H1 (cell line): ENCODE data around the gene RAB9B. TPM values are rescaled to one million over a fixed set of nuclear protein-coding genes. Genes with fewer than 3 reads are reported as not detected.
A peak's percentile ranks its signal among the peaks of the same experiment; 100 is the strongest.

Experiments
- CTCF ChIA-PET: fragments of 300-600 bp; sonication (Branson Sonifier 250); formaldehyde crosslinking; loops from one replicate; lab custom pipeline; 2021; ENCODE audit not compliant: partially characterized antibody; lab: Charles Lee
- POLR2A ChIA-PET: fragments of 300-600 bp; sonication (Branson Sonifier 250); formaldehyde crosslinking; loops from one replicate; lab custom pipeline; 2021; ENCODE audit warnings: inconsistent platforms; ENCODE audit not compliant: partially characterized antibody; lab: Charles Lee
- DNase-seq, 2 experiments: peaks; one replicate each; pipeline versions ENCODE4 v3.0.0 to v3.0.0-alpha.2; 2010 to 2022; ENCODE audit warnings: low spot score in 2 of 2, low read depth in 1 of 2, mixed read lengths in 1 of 2
- FAIRE-seq: peaks from 2 replicates; lab custom pipeline; 2011; peaks lifted over from hg19 to GRCh38; lab: Jason Lieb, UNC
- H2AFZ ChIP-seq: 2 replicates; pipeline ENCODE4 v1.8.1; 2012; ENCODE audit warnings: low read length, inconsistent platforms
- H2AK5ac ChIP-seq: 2 replicates; pipeline ENCODE4 v1.6.1; 2013; ENCODE audit warnings: low read depth, low read length
- H2BK120ac ChIP-seq: replicated peaks from 2 replicates; pipeline ENCODE3; 2013; ENCODE audit warnings: low read depth, low read length, inconsistent platforms
- H2BK12ac ChIP-seq: 2 replicates; pipeline ENCODE4 v1.6.1; 2013; ENCODE audit warnings: low read depth, low read length
- H2BK15ac ChIP-seq: 2 replicates; pipeline ENCODE4 v1.6.1; 2013; ENCODE audit warnings: low read length
- H2BK20ac ChIP-seq: 2 replicates; pipeline ENCODE4 v1.6.1; 2013; ENCODE audit warnings: low read length
- H2BK5ac ChIP-seq: 2 replicates; pipeline ENCODE4 v1.6.1; 2013; ENCODE audit warnings: low read depth, low read length
- H3K14ac ChIP-seq: 2 replicates; pipeline ENCODE4 v1.6.1; 2013; ENCODE audit warnings: inconsistent platforms; ENCODE audit not compliant: insufficient read length
- H3K18ac ChIP-seq: 2 replicates; pipeline ENCODE4 v1.6.1; 2013; ENCODE audit warnings: low read length; ENCODE audit errors: extremely low read depth
- H3K23ac ChIP-seq: 2 replicates; pipeline ENCODE4 v1.6.1; 2013; ENCODE audit warnings: inconsistent platforms; ENCODE audit not compliant: insufficient read length
- H3K23me2 ChIP-seq: 2 replicates; pipeline ENCODE4 v1.6.1; 2013; ENCODE audit warnings: low read depth, low read length
- H3K27ac ChIP-seq: 2 replicates; pipeline ENCODE4 v1.6.1; 2011; ENCODE audit warnings: low read depth, low read length, inconsistent platforms
- H3K27me3 ChIP-seq, 4 experiments: replicated peaks in 1 of 4; 1 replicate in 1 of 4; 2 replicates in 3 of 4; pipeline versions ENCODE4 v1.6.1 to v1.8.1; 2011 to 2013; ENCODE audit warnings: low read length in 3 of 4, mild to moderate bottlenecking in 3 of 4, inconsistent platforms in 2 of 4, mixed read lengths in 2 of 4, moderate library complexity in 1 of 4; ENCODE audit not compliant: control insufficient read depth in 3 of 4, insufficient read depth in 3 of 4; ENCODE audit errors: extremely low read depth in 1 of 4
- H3K36me3 ChIP-seq, 4 experiments: 2 replicates each; pipeline versions ENCODE4 v1.6.1 to v1.8.1; 2011 to 2013; ENCODE audit warnings: mild to moderate bottlenecking in 4 of 4, low read length in 3 of 4, moderate library complexity in 2 of 4, control low read depth in 1 of 4, inconsistent platforms in 1 of 4; ENCODE audit not compliant: insufficient read depth in 4 of 4, control insufficient read depth in 2 of 4
- H3K4ac ChIP-seq: replicated peaks from 2 replicates; pipeline ENCODE3; 2013; ENCODE audit warnings: low read length, low read depth, mixed read lengths, inconsistent platforms; ENCODE audit not compliant: insufficient read length
- H3K4me1 ChIP-seq, 4 experiments: replicated peaks in 1 of 4; 1 replicate in 1 of 4; 2 replicates in 3 of 4; pipeline versions ENCODE4 v1.6.1 to v1.8.1; 2011 to 2013; ENCODE audit warnings: low read length in 3 of 4, inconsistent platforms in 2 of 4, mixed read lengths in 1 of 4; ENCODE audit not compliant: insufficient read depth in 4 of 4, control insufficient read depth in 3 of 4
- H3K4me2 ChIP-seq, 2 experiments: 2 replicates each; pipeline versions ENCODE4 v1.6.1 to v1.8.1; 2011 to 2013; ENCODE audit warnings: low read depth in 2 of 2, low read length in 2 of 2, control low read depth in 1 of 2, inconsistent platforms in 1 of 2, mild to moderate bottlenecking in 1 of 2; ENCODE audit not compliant: insufficient read depth in 1 of 2
- H3K4me3 ChIP-seq, 4 experiments: fragments of 200-600, 300-600 bp in 1 of 4; sonication (generic), shearing (Covaris generic), sonication (Bioruptor Twin) in 1 of 4; 2 replicates each; pipeline versions ENCODE4 v1.5.1 to v1.8.1; 2011 to 2016; ENCODE audit warnings: low read length in 4 of 4, low read depth in 3 of 4, control low read depth in 2 of 4, inconsistent platforms in 2 of 4, mild to moderate bottlenecking in 2 of 4, mixed read lengths in 1 of 4, moderate library complexity in 1 of 4; ENCODE audit not compliant: insufficient read depth in 2 of 4; ENCODE audit errors: extremely low read depth in 1 of 4
- H3K56ac ChIP-seq: replicated peaks from 2 replicates; pipeline ENCODE3; 2013; ENCODE audit warnings: low read depth, mild to moderate bottlenecking, mixed read lengths, low read length, inconsistent platforms; ENCODE audit not compliant: insufficient read length
- H3K79me1 ChIP-seq: 2 replicates; pipeline ENCODE4 v1.6.1; 2013; ENCODE audit warnings: low read depth, low read length, control low read depth
- H3K79me2 ChIP-seq, 2 experiments: 2 replicates each; pipeline versions ENCODE4 v1.6.1 to v1.8.1; 2012 to 2013; ENCODE audit warnings: low read length in 2 of 2, mild to moderate bottlenecking in 2 of 2, inconsistent platforms in 1 of 2; ENCODE audit not compliant: insufficient read depth in 2 of 2, control insufficient read depth in 1 of 2
- H3K9ac ChIP-seq, 4 experiments: replicated peaks in 1 of 4; 1 replicate in 1 of 4; 2 replicates in 3 of 4; pipeline versions ENCODE4 v1.6.1 to v1.8.1; 2011 to 2013; ENCODE audit warnings: low read depth in 3 of 4, low read length in 3 of 4, control low read depth in 2 of 4, mild to moderate bottlenecking in 2 of 4, moderate library complexity in 2 of 4, inconsistent platforms in 1 of 4; ENCODE audit errors: extremely low read depth in 1 of 4
- H3K9me3 ChIP-seq, 2 experiments: 2 replicates each; pipeline versions ENCODE4 v1.6.1 to v1.8.1; 2012 to 2013; ENCODE audit warnings: mild to moderate bottlenecking in 2 of 2, moderate library complexity in 2 of 2, control low read depth in 1 of 2, inconsistent platforms in 1 of 2, low read depth in 1 of 2, low read length in 1 of 2, mixed read lengths in 1 of 2; ENCODE audit not compliant: insufficient read depth in 2 of 2
- H4K20me1 ChIP-seq, 2 experiments: replicated peaks in 1 of 2; 2 replicates each; pipeline versions ENCODE3 to v1.8.1; 2011 to 2013; ENCODE audit warnings: inconsistent platforms in 2 of 2, low read length in 2 of 2, mild to moderate bottlenecking in 1 of 2; ENCODE audit not compliant: insufficient read depth in 2 of 2, control insufficient read depth in 1 of 2
- H4K5ac ChIP-seq: 2 replicates; pipeline ENCODE4 v1.6.1; 2013; ENCODE audit warnings: low read length, low read depth, mixed read lengths, inconsistent platforms; ENCODE audit not compliant: insufficient read length
- H4K8ac ChIP-seq: 2 replicates; pipeline ENCODE4 v1.8.0; 2013; ENCODE audit warnings: mild to moderate bottlenecking, moderate library complexity, low read length, inconsistent platforms; ENCODE audit not compliant: insufficient read depth; ENCODE audit errors: extremely low read depth
- H4K91ac ChIP-seq: replicated peaks from 2 replicates; pipeline ENCODE3; 2013; ENCODE audit warnings: low read length, mixed read lengths, inconsistent platforms; ENCODE audit not compliant: insufficient read length
- CBX5 ChIP-seq: fragments of 300-800, 300-1000 bp; sonication (generic); IDR thresholded peaks from 2 replicates; pipeline ENCODE4 v1.7.1; 2016; ENCODE audit warnings: antibody characterized with exemption, low read length, low read depth
- CTBP2 ChIP-seq: IDR thresholded peaks from 2 replicates; pipeline ENCODE4 v1.7.0; 2011; ENCODE audit warnings: borderline replicate concordance, mild to moderate bottlenecking, moderate library complexity, mixed read lengths, low read length; ENCODE audit not compliant: insufficient read depth, insufficient read length
- USF2 ChIP-seq: IDR thresholded peaks from 2 replicates; pipeline ENCODE4 v1.6.1; 2011; ENCODE audit warnings: low read length, improper control_type of control experiment
- YY1 ChIP-seq: IDR thresholded peaks from 2 replicates; pipeline ENCODE4 v1.6.1; 2011; ENCODE audit warnings: low read depth, mild to moderate bottlenecking, low read length
- WGBS, 2 experiments: shearing (Covaris generic) in 1 of 2; methylation state at CpG; one replicate each; pipeline versions ENCODE4 v1.1.6 to v1.1.7; 2013 to 2015; ENCODE audit warnings: low lambda C conversion rate in 2 of 2, mixed read lengths in 2 of 2, inconsistent platforms in 1 of 2, low coverage in 1 of 2, missing lambda C conversion rate in 1 of 2; ENCODE audit not compliant: insufficient replicate concordance in 2 of 2, insufficient coverage in 1 of 2, insufficient read length in 1 of 2; ENCODE audit errors: extremely low coverage in 1 of 2, missing lambda C conversion rate in 1 of 2; 5-methylcytosine and 5-hydroxymethylcytosine counted together
- polyA plus RNA-seq, 7 experiments: library from polyadenylated mRNA; depleted of rRNA in 3 of 7; stranded (reverse) in 5 of 7; unstranded in 2 of 7; fragments of >200 nt in 5 of 7; fragments of 200-250 nt in 2 of 7; gene quantifications; 1 replicate in 5 of 7; 2 replicates in 1 of 7; 4 replicates in 1 of 7; pipeline versions ENCODE4 v1.2.1 to v1.2.3, GENCODE V29; 2011 to 2013; ENCODE audit warnings: missing spikeins in 2 of 7, mixed read lengths in 2 of 7
- total RNA-seq: library from RNA; stranded (reverse); fragmentation: NEBNext Ultra II Directional; extraction: Animal tissue kit (Norgen Biotek cat#: 25700); gene quantifications from 2 replicates; pipeline ENCODE4 v1.2.1, GENCODE V29; 2021

RAB9B gene
- total and polyA plus RNA-seq, 2 of the 8 experiments (the other 6 are each of a cell fraction or from before 2014, with no cell fraction given) = 0.26 to 0.56 TPM

DNA sequence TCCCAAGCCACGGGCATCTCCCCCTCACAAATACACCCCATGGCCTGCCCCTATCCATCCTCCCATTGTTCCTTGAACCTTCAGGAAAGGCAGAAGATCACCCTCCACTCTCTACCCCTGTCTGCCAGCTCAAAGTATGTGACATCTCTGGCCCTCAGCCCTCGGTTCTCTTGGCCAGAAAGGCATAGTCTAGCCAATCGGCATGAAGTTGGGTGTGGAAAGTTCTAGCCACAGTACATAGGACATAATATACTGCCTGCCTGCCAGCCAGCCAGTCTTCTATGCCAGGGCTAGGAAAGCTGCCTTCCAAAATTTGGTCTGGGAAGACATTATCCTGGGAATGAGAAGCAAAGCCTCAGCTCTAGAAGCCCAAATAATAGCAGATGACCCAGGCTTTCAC lies 58.6 kb downstream of the RAB9B start:
- Histone ChIP-seq H4K91ac (no peak overlapping the region), H3K23me2 (no peaks in the 10 kb centered on the region), H3K4me1 (no peaks in the 10 kb centered on the region; a peak in 2 of 7 replicates), H3K27ac (no peak overlapping the region), H2BK5ac (no peak overlapping the region), H3K23ac (no peak overlapping the region), H2AFZ (no peak overlapping the region), H3K79me2 (no peaks in the 10 kb centered on the region), H2AK5ac (no peak overlapping the region), H3K4ac (peak overlapping the region; percentile 38), H3K56ac (no peak overlapping the region), H2BK15ac (no peak overlapping the region), H2BK120ac (no peak overlapping the region), H4K8ac (no peak overlapping the region), H4K5ac (no peak overlapping the region), H4K20me1 (no peaks in the 10 kb centered on the region), H3K4me3 (no peak overlapping the region), H3K14ac (no peak overlapping the region), H2BK12ac (no peak overlapping the region), H3K9me3 (no peaks in the 10 kb centered on the region), H3K18ac (no peak overlapping the region), H2BK20ac (no peak overlapping the region), H3K9ac (no peak overlapping the region), H3K27me3 (no peaks in the 10 kb centered on the region), H3K79me1 (no peaks in the 10 kb centered on the region; the same call in 1 of the 2 replicates), H3K4me2 (no peak overlapping the region), H3K36me3 (peaks cover 0 to 28% (median 6%) of the 10 kb centered on the region in 4 experiments; a peak in 7 of 8 replicates)
- WGBS, 2 experiments = 87% methylated on average over 3 of the region's 3 CpGs; no CpG with 5 or more reads in 1 of the 2 experiments
- DNase-seq (no peak), FAIRE-seq (no peak)
- TF ChIP-seq CTBP2 = no peak
- no peak for TF ChIP-seq YY1
- no peak for TF ChIP-seq USF2
- TF ChIP-seq CBX5 = no peak
- POLR2A ChIA-PET = interaction anchor here (0.7 to 2.1 kb wide), 11 partner anchors 9 to 97 kb away, joined by 3 to 7 read pairs (median 3); partner anchors contain the start of gene TMEM31
- CTCF ChIA-PET = interaction anchor here (0.7 to 4.1 kb wide), 9 partner anchors 26 to 83 kb away, joined by 3 to 23 read pairs (median 3); partner anchors contain the start of gene TMEM31
